Osteoblast (primary cell): ENCODE measurements around the gene TMEM97. TPM values are rescaled to one million over a fixed set of nuclear protein-coding genes. Genes with fewer than 3 reads are reported as not detected.

Experiments
- DNase-seq: peaks from one replicate; pipeline ENCODE4 v3.0.0; 2011; ENCODE audit warnings: low spot score, mixed read lengths; ENCODE audit not compliant: insufficient read length; ENCODE audit errors: missing footprints
- H2AFZ ChIP-seq: 2 replicates; pipeline ENCODE4 v1.6.0; 2011; ENCODE audit warnings: mild to moderate bottlenecking, low read length
- H3K27ac ChIP-seq: 2 replicates; pipeline ENCODE4 v1.5.1; 2011; ENCODE audit warnings: mild to moderate bottlenecking, low read depth, low read length, moderate library complexity
- H3K27me3 ChIP-seq: 2 replicates; pipeline ENCODE4 v1.6.0; 2012; ENCODE audit warnings: mild to moderate bottlenecking, control low read depth, inconsistent platforms, low read length, moderate library complexity; ENCODE audit not compliant: insufficient read depth
- H3K36me3 ChIP-seq: 2 replicates; pipeline ENCODE4 v1.5.1; 2011; ENCODE audit warnings: mild to moderate bottlenecking, low read length, control low read depth, moderate library complexity; ENCODE audit not compliant: insufficient read depth
- H3K4me1 ChIP-seq: 2 replicates; pipeline ENCODE4 v1.5.1; 2011; ENCODE audit warnings: mild to moderate bottlenecking, low read length, control low read depth, moderate library complexity; ENCODE audit not compliant: insufficient read depth
- H3K4me2 ChIP-seq: 2 replicates; pipeline ENCODE4 v1.6.0; 2011; ENCODE audit warnings: mild to moderate bottlenecking, low read length; ENCODE audit not compliant: insufficient read depth
- H3K4me3 ChIP-seq: fragments of 200-600 bp; sonication (generic); 3 replicates; pipeline ENCODE4 v1.5.1; 2012; ENCODE audit warnings: mild to moderate bottlenecking, low read length, inconsistent platforms; ENCODE audit not compliant: insufficient read depth
- H3K79me2 ChIP-seq: 2 replicates; pipeline ENCODE4 v1.6.0; 2012; ENCODE audit warnings: mild to moderate bottlenecking, low read length, control low read depth, inconsistent platforms; ENCODE audit not compliant: insufficient read depth
- H3K9me3 ChIP-seq: 2 replicates; pipeline ENCODE4 v1.5.1; 2011; ENCODE audit warnings: low read depth, low read length, control low read depth
- H4K20me1 ChIP-seq: 2 replicates; pipeline ENCODE4 v1.6.0; 2012; ENCODE audit warnings: mild to moderate bottlenecking, low read length, control low read depth; ENCODE audit not compliant: insufficient read depth
- total RNA-seq: library from RNA; depleted of rRNA; stranded (reverse); fragments of >200 nt; gene quantifications from 2 replicates; pipeline ENCODE4 v1.2.3, GENCODE V29; 2012
- TF ChIP-seq, protein P1 (sequence below): IDR thresholded peaks from 2 replicates; pipeline ENCODE4 v1.5.1; 2011; ENCODE audit warnings: mild to moderate bottlenecking, low read depth, low read length, moderate library complexity; ENCODE audit errors: extremely low read depth

The TMEM97 gene
- total RNA-seq, 1 donor = 20.6 TPM

DNA sequence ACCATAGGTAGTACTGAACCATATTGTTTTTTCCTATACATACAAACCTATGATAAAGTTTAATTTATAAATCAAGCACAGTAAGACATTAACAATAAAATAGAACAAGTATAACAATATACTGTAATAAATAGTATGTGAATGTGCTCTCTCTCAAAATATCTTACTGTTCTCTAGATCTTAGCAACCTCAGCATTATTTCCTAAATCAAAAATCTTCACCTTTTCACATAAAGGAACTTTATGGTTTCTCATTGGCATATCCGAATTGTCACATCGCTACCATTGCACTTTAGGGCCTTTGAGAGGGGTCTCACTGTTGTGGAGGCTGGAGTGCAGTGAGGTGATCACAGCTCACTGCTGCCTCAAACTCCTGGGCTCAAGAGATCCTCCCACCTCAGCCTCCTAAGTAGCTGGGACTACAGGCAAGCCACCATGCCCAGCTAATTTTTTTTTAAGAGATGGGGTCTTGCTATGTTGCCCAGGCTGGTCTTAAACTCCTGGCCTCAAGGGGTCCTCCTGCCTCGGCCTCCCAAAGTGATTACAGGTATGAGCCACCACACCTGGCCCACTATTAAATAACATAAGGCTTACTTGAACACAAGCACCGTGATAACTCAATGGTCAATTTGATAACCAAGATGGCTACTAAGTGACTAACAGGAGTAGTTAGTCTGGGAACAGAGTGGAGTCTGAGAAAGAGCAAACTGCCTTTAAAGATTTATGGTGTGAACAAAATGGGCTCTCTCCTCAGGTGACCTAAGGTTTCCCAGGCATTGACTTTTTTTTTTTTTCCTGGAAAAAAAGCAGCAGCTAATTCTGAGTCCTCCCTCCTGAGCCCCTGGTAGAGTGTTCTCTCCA, 2.9 kb upstream of the TMEM97 start:
- Histone ChIP-seq H2AFZ (no peak overlapping the region), H3K36me3 (no peaks in the 10 kb centered on the region), H3K9me3 (no peaks in the 10 kb centered on the region), H3K27me3 (no peaks in the 10 kb centered on the region), H3K27ac (no peak overlapping the region), H4K20me1 (no peaks in the 10 kb centered on the region), H3K4me2 (no peak overlapping the region), H3K79me2 (peaks cover 12% of the 10 kb centered on the region), H3K4me3 (no peak overlapping the region), H3K4me1 (peaks cover 23% of the 10 kb centered on the region)
- TF ChIP-seq, protein P1, sequence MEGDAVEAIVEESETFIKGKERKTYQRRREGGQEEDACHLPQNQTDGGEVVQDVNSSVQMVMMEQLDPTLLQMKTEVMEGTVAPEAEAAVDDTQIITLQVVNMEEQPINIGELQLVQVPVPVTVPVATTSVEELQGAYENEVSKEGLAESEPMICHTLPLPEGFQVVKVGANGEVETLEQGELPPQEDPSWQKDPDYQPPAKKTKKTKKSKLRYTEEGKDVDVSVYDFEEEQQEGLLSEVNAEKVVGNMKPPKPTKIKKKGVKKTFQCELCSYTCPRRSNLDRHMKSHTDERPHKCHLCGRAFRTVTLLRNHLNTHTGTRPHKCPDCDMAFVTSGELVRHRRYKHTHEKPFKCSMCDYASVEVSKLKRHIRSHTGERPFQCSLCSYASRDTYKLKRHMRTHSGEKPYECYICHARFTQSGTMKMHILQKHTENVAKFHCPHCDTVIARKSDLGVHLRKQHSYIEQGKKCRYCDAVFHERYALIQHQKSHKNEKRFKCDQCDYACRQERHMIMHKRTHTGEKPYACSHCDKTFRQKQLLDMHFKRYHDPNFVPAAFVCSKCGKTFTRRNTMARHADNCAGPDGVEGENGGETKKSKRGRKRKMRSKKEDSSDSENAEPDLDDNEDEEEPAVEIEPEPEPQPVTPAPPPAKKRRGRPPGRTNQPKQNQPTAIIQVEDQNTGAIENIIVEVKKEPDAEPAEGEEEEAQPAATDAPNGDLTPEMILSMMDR = no peak
- DNase-seq = no peak

- no peak overlapping the region for H3K4me3 ChIP-seq
- H2AFZ ChIP-seq = peak overlapping the region; percentile 96
- H3K9me3 ChIP-seq = no peaks in the 10 kb centered on the region
- peaks cover 23% of the 10 kb centered on the region for H3K4me1 ChIP-seq
- H3K4me2 ChIP-seq = no peak overlapping the region
- no peak for DNase-seq
- TF ChIP-seq, protein P1 = no peak
- H4K20me1 ChIP-seq = no peaks in the 10 kb centered on the region
- H3K27ac ChIP-seq = no peak overlapping the region
- H3K36me3 ChIP-seq = no peaks in the 10 kb centered on the region
- H3K79me2 ChIP-seq = peaks cover 16% of the 10 kb centered on the region
- no peaks in the 10 kb centered on the region for H3K27me3 ChIP-seq
These were observed 1.7 kb upstream of the TMEM97 start for GRCh38 chr17:28317099-28317965.

DNA sequence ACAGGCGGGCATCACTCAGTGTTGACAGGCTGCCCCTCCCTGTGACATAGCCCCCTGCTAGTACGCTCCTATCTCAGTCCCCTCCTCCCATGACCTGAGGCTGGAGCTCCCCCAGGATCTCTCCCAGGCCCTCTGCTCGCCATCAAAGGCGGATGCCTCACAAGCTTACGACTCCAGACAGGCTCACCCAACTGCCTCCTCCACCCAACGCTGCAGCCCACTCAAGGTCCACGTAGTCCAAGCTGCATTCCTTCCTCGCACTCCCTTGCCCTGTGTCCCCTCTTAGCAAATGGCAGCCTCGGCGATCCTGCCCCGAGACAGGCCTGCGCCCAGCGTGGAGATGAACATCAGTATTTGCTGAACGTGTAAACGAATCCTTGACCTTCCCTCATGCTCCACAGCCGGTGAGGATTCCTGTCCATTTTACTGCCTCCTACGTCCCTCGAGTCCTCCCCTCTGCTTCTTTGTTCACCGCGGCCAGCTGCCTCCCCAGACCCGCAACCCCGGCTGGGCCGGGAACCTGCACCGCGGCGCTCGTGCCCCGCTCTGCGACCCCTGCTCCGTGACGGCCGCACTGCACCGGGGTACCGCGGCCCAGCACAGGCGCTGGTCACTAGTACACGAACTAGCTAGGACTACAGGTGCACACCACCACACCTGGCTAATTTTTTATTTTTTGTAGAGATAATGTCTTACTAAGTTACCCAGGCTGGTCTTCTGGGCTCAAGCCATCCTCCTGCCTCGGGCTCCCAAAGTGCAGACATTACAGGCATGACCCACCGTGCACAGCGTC, 838 bp upstream of the TMEM97 start:
- H3K36me3 ChIP-seq = no peaks in the 10 kb centered on the region
- no peaks in the 10 kb centered on the region for H3K27me3 ChIP-seq
- peak overlapping the region; percentile 98 for H3K4me2 ChIP-seq
- no peak overlapping the region for H3K27ac ChIP-seq
- peaks cover 23% of the 10 kb centered on the region for H3K4me1 ChIP-seq
- H3K9me3 ChIP-seq = no peaks in the 10 kb centered on the region
- peak overlapping the region; percentile 86 for H3K4me3 ChIP-seq
- H2AFZ ChIP-seq = peak overlapping the region; percentile 96
- TF ChIP-seq, protein P1 = no peak
- H4K20me1 ChIP-seq = no peaks in the 10 kb centered on the region
- DNase-seq = no peak
- H3K79me2 ChIP-seq = peaks cover 16% of the 10 kb centered on the region
